Stimulated activated naive CD8-positive, alpha-beta T cell treated with anti-CD3 and anti-CD28 coated beads, Interleukin-15, Interleukin-2, amounts not matched to agents 100 U/mL and 50 U/mL, for 24 hours (primary cell): ENCODE data around the gene ACE.

Experiments used
- ATAC-seq: fragments of 150-1000 bp; cut with Tn5 transposase; one replicate; pipeline ENCODE4 v1.10.0; 2021
- DNase-seq: peaks from one replicate; pipeline ENCODE4 v3.0.0; 2021

Gene ACE

GRCh38 chr17:63537991-63538692 is 61.3 kb downstream of the ACE start:
- ATAC-seq (peak; percentile 21), DNase-seq (peak; percentile 41)

DNA sequence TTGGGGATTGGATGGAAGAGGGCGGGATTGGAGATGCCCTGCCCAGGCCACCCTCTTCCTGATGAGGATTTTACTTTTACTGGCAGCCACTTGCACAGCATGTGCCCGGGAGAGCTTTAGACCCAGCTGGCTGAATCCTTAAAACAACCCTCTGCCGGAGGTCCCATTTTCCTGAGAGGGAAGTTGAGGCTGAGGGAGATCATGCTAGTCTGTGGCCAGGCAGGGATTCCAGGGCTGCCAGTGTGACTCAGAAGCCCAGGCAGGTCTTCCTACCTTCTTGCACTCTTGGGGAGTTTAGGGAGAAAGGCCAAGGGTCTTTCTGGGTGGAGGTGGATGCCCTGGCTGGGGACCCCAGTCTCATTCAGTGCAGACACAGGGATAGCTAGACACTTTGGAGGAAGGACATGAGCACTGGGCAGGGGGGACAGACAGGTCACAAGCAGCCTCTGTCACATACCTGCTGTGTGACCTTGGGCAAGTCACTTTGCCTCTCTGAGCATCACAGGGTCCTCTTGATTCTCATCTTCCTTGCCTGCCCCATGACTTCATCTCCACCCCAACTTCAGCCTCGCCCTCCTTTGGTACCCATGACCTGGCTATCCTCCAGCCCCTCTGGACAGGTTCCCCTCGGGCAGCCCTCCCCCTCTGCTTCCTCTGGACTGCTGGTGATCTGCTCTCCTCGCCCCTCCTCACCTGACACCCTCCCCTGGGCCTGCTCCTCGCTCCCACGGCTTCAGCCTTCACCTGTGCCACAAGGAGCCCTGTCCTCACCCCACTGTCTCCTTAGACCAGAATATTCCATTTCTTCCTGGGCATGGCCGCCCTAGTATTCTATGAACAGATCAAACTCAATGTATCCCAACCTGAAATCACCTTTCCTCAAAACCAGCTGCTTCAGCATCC is 62.1 kb downstream of the ACE start:
- ATAC-seq (no peak), DNase-seq (no peak)

DNA sequence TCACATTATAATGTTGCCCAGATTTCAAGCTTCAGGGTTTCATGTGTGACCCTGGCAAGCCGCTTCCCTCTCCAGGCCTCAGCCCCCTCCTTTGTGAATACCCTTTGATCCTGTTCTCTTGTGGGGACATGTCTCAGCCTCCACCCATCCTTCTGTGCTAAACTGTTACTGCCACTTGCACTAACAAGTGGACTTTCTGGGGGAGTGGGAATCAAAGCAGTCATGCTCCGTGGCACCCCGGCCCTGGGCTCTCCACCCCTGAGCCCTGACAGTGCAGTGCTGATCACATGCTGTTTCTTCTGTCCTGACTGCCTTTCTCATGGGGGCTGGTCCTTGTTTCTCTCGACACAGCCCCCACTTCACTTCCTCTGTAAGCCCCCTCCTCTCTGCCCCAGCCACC is 63.7 kb downstream of the ACE start:
- no peak for DNase-seq
- no peak for ATAC-seq

DNA sequence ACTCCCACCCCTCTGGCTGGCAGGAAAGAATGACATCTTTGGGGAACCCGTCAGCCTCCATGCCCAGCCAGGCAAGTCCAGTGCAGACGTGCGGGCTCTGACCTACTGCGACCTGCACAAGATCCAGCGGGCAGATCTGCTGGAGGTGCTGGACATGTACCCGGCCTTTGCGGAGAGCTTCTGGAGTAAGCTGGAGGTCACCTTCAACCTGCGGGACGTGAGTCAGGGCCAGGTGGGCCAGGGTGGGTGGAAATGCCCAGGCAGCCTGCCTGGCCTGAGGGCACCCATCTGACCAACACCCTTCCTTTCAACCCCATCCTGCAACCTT is 65.3 kb downstream of the ACE start:
- DNase-seq (no peak), ATAC-seq (no peak)

- ATAC-seq, result no peak
- DNase-seq, result no peak
Measured at GRCh38 chr17:63542942-63543821, 66.3 kb downstream of the ACE start.

DNA sequence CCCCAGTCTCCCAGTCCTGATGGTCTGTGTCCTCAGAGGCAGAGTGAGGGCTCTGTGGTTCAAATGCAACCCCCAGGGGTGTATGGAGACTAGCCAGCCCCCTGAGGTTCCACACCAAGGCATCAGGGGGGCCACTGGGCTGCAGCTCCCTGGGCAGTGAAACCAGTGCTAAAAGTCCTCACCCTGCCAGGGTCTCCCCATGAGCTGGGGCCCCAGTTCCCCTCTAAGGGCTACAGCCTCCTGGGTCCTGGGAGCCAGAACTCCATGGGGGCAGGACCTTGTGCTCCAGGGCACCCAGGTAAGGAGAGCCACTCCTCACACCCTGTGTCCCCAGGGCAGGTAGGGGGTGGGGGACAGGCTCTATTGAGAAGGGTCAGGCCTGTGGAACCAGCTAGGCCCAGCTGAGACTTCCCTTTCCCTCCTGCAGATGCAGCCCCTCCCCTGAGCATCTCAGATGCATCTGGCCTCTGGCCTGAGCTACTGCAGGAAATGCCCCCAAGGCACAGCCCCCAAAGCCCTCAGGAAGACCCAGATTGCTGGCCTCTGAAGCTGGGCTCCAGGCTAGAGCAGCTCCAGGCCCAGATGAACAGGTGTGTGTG is 67.1 kb downstream of the ACE start:
- DNase-seq, result no peak
- ATAC-seq, result no peak

- ATAC-seq, result no peak
Measured at GRCh38 chr17:63544467-63545301, 67.8 kb downstream of the ACE start.

GRCh38 chr17:63546308-63547082 is 69.6 kb downstream of the ACE start:
- DNase-seq (no peak), ATAC-seq (no peak)

More at GRCh38 chr17:63544467-63545301, 67.8 kb downstream of the ACE start:
- DNase-seq, result no peak

DNA sequence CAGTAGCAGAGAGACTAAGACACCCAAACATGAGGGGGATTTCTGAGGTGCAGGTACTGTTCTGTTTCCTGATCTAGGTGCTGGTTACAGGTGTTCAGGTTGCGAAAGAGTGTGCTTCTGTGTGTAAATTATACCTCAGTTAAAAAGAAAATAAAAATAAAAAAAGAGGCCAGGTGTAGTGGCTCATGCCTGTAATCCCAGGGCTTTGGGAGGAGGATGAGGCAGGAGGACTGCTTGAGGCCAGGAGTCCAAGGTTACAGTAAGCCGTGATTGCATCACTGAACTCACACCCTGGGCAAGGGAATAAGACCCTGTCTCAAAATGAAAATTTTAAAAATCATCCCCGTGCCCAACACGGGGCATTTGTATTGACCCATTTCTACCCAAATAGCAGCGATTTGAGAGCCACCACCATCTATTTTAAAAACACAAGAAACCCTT is 70.2 kb downstream of the ACE start:
- no peak for ATAC-seq
- DNase-seq, result no peak
